ENCODE results near the gene BTNL2.
"Not testable (repeated sequence)": the region's sequence is repeated elsewhere in the genome, so short reads cannot be mapped to it uniquely, and the experiment has no call there.

The BTNL2 gene

GRCh38 chr6:32370505-32370904 lies 36.5 kb downstream of the BTNL2 start:
- DNase-seq (ENCODE audit: low read depth in 2 of 2): no peak

- no peak for DNase-seq (ENCODE audit: low read depth in 2 of 2)
Measured at GRCh38 chr6:32369660-32370059, 37.3 kb downstream of the BTNL2 start.

GRCh38 chr6:32367644-32368043 lies 39.3 kb downstream of the BTNL2 start:
- no peak for DNase-seq (ENCODE audit: low read depth in 2 of 2)

GRCh38 chr6:32359225-32359624 lies 47.8 kb downstream of the BTNL2 start:
- DNase-seq (ENCODE audit: low read depth in 2 of 2): not testable (repeated sequence)

- not testable (repeated sequence) for DNase-seq (ENCODE audit: low read depth in 2 of 2)
Measured at GRCh38 chr6:32358548-32358947, 48.4 kb downstream of the BTNL2 start.

- DNase-seq (ENCODE audit: low read depth in 2 of 2): no peak
Measured at GRCh38 chr6:32355018-32355417, 52.0 kb downstream of the BTNL2 start.

- DNase-seq (ENCODE audit: low read depth in 2 of 2): no peak
Measured at GRCh38 chr6:32353348-32353747, 53.6 kb downstream of the BTNL2 start.

Data from activated CD8-positive, alpha-beta memory T cell treated with anti-CD3 and anti-CD28 coated beads for 4 hours (primary cell).